Prostate gland (tissue), 2 donors: ENCODE data around the gene IFT27. TPM values are rescaled to one million over a fixed set of nuclear protein-coding genes. Genes with fewer than 3 reads are reported as not detected.

Experiments
- DNase-seq: peaks from one replicate; pipeline ENCODE4 v3.0.0-alpha.2; 2019; ENCODE audit warnings: low spot score
- H3K27ac ChIP-seq, 2 donors: fragments of 200-600 bp; sonication (generic); 2 replicates each; pipeline ENCODE4 v1.5.1; 2017 to 2019
- H3K27me3 ChIP-seq: fragments of 200-600 bp; sonication (generic); replicated peaks from 2 replicates; pipeline ENCODE4 v1.5.1; 2019; ENCODE audit not compliant: insufficient read depth
- H3K36me3 ChIP-seq, 2 donors: fragments of 200-600 bp; sonication (generic); 1 replicate in 1 of 2; 2 replicates in 1 of 2; pipeline versions ENCODE4 v1.5.1 to v1.8.1; 2017 to 2019
- H3K4me1 ChIP-seq: fragments of 200-600 bp; sonication (generic); replicated peaks from 2 replicates; pipeline ENCODE4 v1.5.1; 2019
- H3K4me3 ChIP-seq, 2 donors: fragments of 200-600 bp; sonication (generic); 2 replicates each; pipeline ENCODE4 v1.5.1; 2017 to 2019
- H3K9me3 ChIP-seq: fragments of 200-600 bp; sonication (generic); 2 replicates; pipeline ENCODE4 v1.5.1; 2017
- CTCF ChIP-seq, 4 experiments: fragments of 200-600 bp in 2 of 4; fragments of 450-650 bp in 2 of 4; sonication (generic) in 2 of 4; IDR thresholded peaks; 1 replicate in 3 of 4; 2 replicates in 1 of 4; pipeline ENCODE4 v1.5.1; 2016 to 2019; ENCODE audit warnings: antibody characterized with exemption in 4 of 4, mild to moderate bottlenecking in 2 of 4, moderate library complexity in 2 of 4
- POLR2A ChIP-seq: fragments of 450-650 bp; IDR thresholded peaks from one replicate; pipeline ENCODE4 v1.6.1; 2016; ENCODE audit warnings: antibody characterized with exemption, mild to moderate bottlenecking
- POLR2AphosphoS5 ChIP-seq: sonication (generic); formaldehyde crosslinking; IDR thresholded peaks from one replicate; pipeline ENCODE4 v1.6.1; 2017; ENCODE audit warnings: antibody characterized with exemption
- WGBS: methylation state at CpG from one replicate; pipeline ENCODE4 v1.1.5; 2018; 5-methylcytosine and 5-hydroxymethylcytosine counted together
- intact Hi-C: fragments of 100-400 bp; cut with DNase I; formaldehyde crosslinking; loops from one replicate; pipeline ENCODE4 v1.14.2; 2022
- total RNA-seq, 2 donors: library from RNA; depleted of rRNA; stranded (reverse); fragments of >200 nt; gene quantifications; one replicate each; pipeline ENCODE4 v1.1.0, GENCODE V29; 2016

The IFT27 gene
- total RNA-seq, 2 donors from 2014 or later = 16.5 to 26.4 TPM

- intact Hi-C loops = no loop called here
- no peaks in the 10 kb centered on the region for H3K36me3 ChIP-seq
- no peaks in the 10 kb centered on the region for H3K27me3 ChIP-seq
- no peak overlapping the region for H3K27ac ChIP-seq
- no peaks in the 10 kb centered on the region for H3K9me3 ChIP-seq
- WGBS = 92% methylated on average over 2 of the region's 2 CpGs
- no peak overlapping the region for H3K4me3 ChIP-seq
- no peak for DNase-seq
- no peaks in the 10 kb centered on the region for H3K4me1 ChIP-seq
- TF ChIP-seq POLR2AphosphoS5 = no peak
- no peak for TF ChIP-seq CTCF (IDR thresholded peaks at IDR 0.05)
- no peak for TF ChIP-seq POLR2A
Observed at GRCh38 chr22:36714110-36714509, 61.8 kb downstream of the IFT27 start.

DNA sequence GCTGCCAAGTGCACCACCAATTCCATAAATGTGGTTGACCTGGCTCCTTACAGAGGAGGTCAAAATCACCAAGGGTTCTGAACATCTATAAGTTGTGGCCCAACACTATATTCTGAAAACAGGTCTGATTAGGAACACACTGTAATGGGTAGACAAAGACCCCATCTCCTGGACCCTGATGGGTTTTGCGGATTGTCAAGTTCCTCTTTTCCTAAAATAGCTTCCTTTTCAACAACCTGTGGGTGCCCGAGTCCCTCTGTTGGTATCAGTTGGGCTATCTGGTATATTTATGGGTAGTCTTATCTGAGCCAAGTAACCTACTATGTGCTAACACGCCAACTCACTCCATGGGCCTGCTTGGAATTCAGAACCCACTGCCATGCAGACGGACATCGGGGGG, 62.5 kb downstream of the IFT27 start:
- no peak for DNase-seq
- no peaks in the 10 kb centered on the region for H3K27me3 ChIP-seq
- no peak overlapping the region for H3K4me3 ChIP-seq
- H3K36me3 ChIP-seq = no peaks in the 10 kb centered on the region
- intact Hi-C loops = no loop called here
- no peaks in the 10 kb centered on the region for H3K4me1 ChIP-seq
- TF ChIP-seq POLR2AphosphoS5 (no peak), POLR2A (no peak), CTCF (IDR thresholded peaks at IDR 0.05) (no peak)
- no peaks in the 10 kb centered on the region for H3K9me3 ChIP-seq
- WGBS = 78% methylated on average over 5 of the region's 5 CpGs
- no peak overlapping the region for H3K27ac ChIP-seq

Other genes starting within 250 kb of the IFT27 start
- gene EIF3D, start 247.0 kb downstream of the IFT27 start, total RNA-seq = 100 to 1,000 TPM; 241 to 364 TPM
- gene CACNG2, start 72.4 kb downstream of the IFT27 start, total RNA-seq = not detected
- 1 to 10 TPM in 1 of 2 donors, not detected in 1; 3.1 TPM for gene PVALB, start 40.9 kb upstream of the IFT27 start, total RNA-seq
- gene NCF4, start 84.9 kb upstream of the IFT27 start, total RNA-seq = 1 to 10 TPM in 1 of 2 donors, under 1 TPM in 1; 0.91 to 3.5 TPM
- 1 to 10 TPM; 1.1 to 3.2 TPM for gene CSF2RB, start 137.5 kb upstream of the IFT27 start, total RNA-seq
- 10 to 100 TPM; 38.1 to 58.1 TPM for gene TST, start 243.3 kb upstream of the IFT27 start, total RNA-seq
- 100 to 1,000 TPM; 136 to 192 TPM for gene MPST, start 243.6 kb upstream of the IFT27 start, total RNA-seq